Measurements from ENCODE around the gene DCST1.

DCST1 gene

GRCh38 chr1:155009742-155010141, 23.9 kb upstream of the DCST1 start:
- Histone ChIP-seq H3K4me2 (ENCODE audit: low read length) (no peak overlapping the region), H3K4me3 (ENCODE audit: low read length) (no peak overlapping the region), H3K27me3 (ENCODE audit: control insufficient read depth, insufficient read depth, low read length) (no peaks in the 10 kb centered on the region), H3K9me3 (replicated peaks; ENCODE audit: low read length) (no peaks in the 10 kb centered on the region), H3K9ac (ENCODE audit: low read depth, low read length) (no peak overlapping the region), H3K36me3 (ENCODE audit: insufficient read depth, low read length) (peaks cover 35% of the 10 kb centered on the region), H3K4me1 (ENCODE audit: control insufficient read depth, insufficient read depth, low read length) (peaks cover 49% of the 10 kb centered on the region)

GRCh38 chr1:155010211-155010918, 23.3 kb upstream of the DCST1 start:
- H3K4me1 ChIP-seq (ENCODE audit: control insufficient read depth, insufficient read depth, low read length), result peaks cover 42% of the 10 kb centered on the region
- H3K9ac ChIP-seq (ENCODE audit: low read depth, low read length), result no peak overlapping the region
- peaks cover 39% of the 10 kb centered on the region for H3K36me3 ChIP-seq (ENCODE audit: insufficient read depth, low read length)
- H3K4me3 ChIP-seq (ENCODE audit: low read length), result no peak overlapping the region
- no peaks in the 10 kb centered on the region for H3K9me3 ChIP-seq (replicated peaks; ENCODE audit: low read length)
- H3K4me2 ChIP-seq (ENCODE audit: low read length), result no peak overlapping the region
- H3K27me3 ChIP-seq (ENCODE audit: control insufficient read depth, insufficient read depth, low read length), result no peaks in the 10 kb centered on the region

GRCh38 chr1:155011004-155011416, 22.6 kb upstream of the DCST1 start:
- no peak overlapping the region for H3K4me3 ChIP-seq (ENCODE audit: low read length)
- peaks cover 36% of the 10 kb centered on the region for H3K4me1 ChIP-seq (ENCODE audit: control insufficient read depth, insufficient read depth, low read length)
- no peak overlapping the region for H3K4me2 ChIP-seq (ENCODE audit: low read length)
- peaks cover 41% of the 10 kb centered on the region for H3K36me3 ChIP-seq (ENCODE audit: insufficient read depth, low read length)
- H3K27me3 ChIP-seq (ENCODE audit: control insufficient read depth, insufficient read depth, low read length), result no peaks in the 10 kb centered on the region
- no peak overlapping the region for H3K9ac ChIP-seq (ENCODE audit: low read depth, low read length)
- no peaks in the 10 kb centered on the region for H3K9me3 ChIP-seq (replicated peaks; ENCODE audit: low read length)

GRCh38 chr1:155011437-155012025, 22.1 kb upstream of the DCST1 start:
- H3K9ac ChIP-seq (ENCODE audit: low read depth, low read length), result no peak overlapping the region
- no peak overlapping the region for H3K4me3 ChIP-seq (ENCODE audit: low read length)
- no peaks in the 10 kb centered on the region for H3K9me3 ChIP-seq (replicated peaks; ENCODE audit: low read length)
- no peaks in the 10 kb centered on the region for H3K27me3 ChIP-seq (ENCODE audit: control insufficient read depth, insufficient read depth, low read length)
- H3K4me1 ChIP-seq (ENCODE audit: control insufficient read depth, insufficient read depth, low read length), result peaks cover 31% of the 10 kb centered on the region
- H3K4me2 ChIP-seq (ENCODE audit: low read length), result no peak overlapping the region
- H3K36me3 ChIP-seq (ENCODE audit: insufficient read depth, low read length), result peaks cover 42% of the 10 kb centered on the region

GRCh38 chr1:155012026-155012546, 21.5 kb upstream of the DCST1 start:
- Histone ChIP-seq H3K27me3 (ENCODE audit: control insufficient read depth, insufficient read depth, low read length) (no peaks in the 10 kb centered on the region), H3K4me2 (ENCODE audit: low read length) (no peak overlapping the region), H3K9me3 (replicated peaks; ENCODE audit: low read length) (no peaks in the 10 kb centered on the region), H3K4me1 (ENCODE audit: control insufficient read depth, insufficient read depth, low read length) (peaks cover 30% of the 10 kb centered on the region), H3K36me3 (ENCODE audit: insufficient read depth, low read length) (peaks cover 41% of the 10 kb centered on the region), H3K9ac (ENCODE audit: low read depth, low read length) (no peak overlapping the region), H3K4me3 (ENCODE audit: low read length) (no peak overlapping the region)

- Histone ChIP-seq H3K4me2 (ENCODE audit: low read length) (no peak overlapping the region), H3K9ac (ENCODE audit: low read depth, low read length) (no peak overlapping the region), H3K4me1 (ENCODE audit: control insufficient read depth, insufficient read depth, low read length) (peaks cover 30% of the 10 kb centered on the region), H3K27me3 (ENCODE audit: control insufficient read depth, insufficient read depth, low read length) (no peaks in the 10 kb centered on the region), H3K36me3 (ENCODE audit: insufficient read depth, low read length) (peaks cover 39% of the 10 kb centered on the region), H3K9me3 (replicated peaks; ENCODE audit: low read length) (no peaks in the 10 kb centered on the region), H3K4me3 (ENCODE audit: low read length) (no peak overlapping the region)
Observed at GRCh38 chr1:155012776-155013602, 20.6 kb upstream of the DCST1 start.

GRCh38 chr1:155013632-155014031, 20.0 kb upstream of the DCST1 start:
- Histone ChIP-seq H3K4me3 (ENCODE audit: low read length) (no peak overlapping the region), H3K36me3 (ENCODE audit: insufficient read depth, low read length) (peaks cover 42% of the 10 kb centered on the region), H3K9me3 (replicated peaks; ENCODE audit: low read length) (no peaks in the 10 kb centered on the region), H3K4me2 (ENCODE audit: low read length) (no peak overlapping the region), H3K9ac (ENCODE audit: low read depth, low read length) (no peak overlapping the region), H3K4me1 (ENCODE audit: control insufficient read depth, insufficient read depth, low read length) (peaks cover 28% of the 10 kb centered on the region), H3K27me3 (ENCODE audit: control insufficient read depth, insufficient read depth, low read length) (no peaks in the 10 kb centered on the region)

- Histone ChIP-seq H3K36me3 (ENCODE audit: insufficient read depth, low read length) (peaks cover 39% of the 10 kb centered on the region), H3K9ac (ENCODE audit: low read depth, low read length) (no peak overlapping the region), H3K4me3 (ENCODE audit: low read length) (no peak overlapping the region), H3K9me3 (replicated peaks; ENCODE audit: low read length) (no peaks in the 10 kb centered on the region), H3K4me2 (ENCODE audit: low read length) (no peak overlapping the region), H3K4me1 (ENCODE audit: control insufficient read depth, insufficient read depth, low read length) (peaks cover 35% of the 10 kb centered on the region), H3K27me3 (ENCODE audit: control insufficient read depth, insufficient read depth, low read length) (no peaks in the 10 kb centered on the region)
Observed at GRCh38 chr1:155014709-155015508, 18.7 kb upstream of the DCST1 start.

GRCh38 chr1:155015527-155016230, 17.9 kb upstream of the DCST1 start:
- no peak overlapping the region for H3K4me3 ChIP-seq (ENCODE audit: low read length)
- H3K27me3 ChIP-seq (ENCODE audit: control insufficient read depth, insufficient read depth, low read length), result no peaks in the 10 kb centered on the region
- H3K4me1 ChIP-seq (ENCODE audit: control insufficient read depth, insufficient read depth, low read length), result peaks cover 35% of the 10 kb centered on the region
- H3K9ac ChIP-seq (ENCODE audit: low read depth, low read length), result no peak overlapping the region
- peaks cover 36% of the 10 kb centered on the region for H3K36me3 ChIP-seq (ENCODE audit: insufficient read depth, low read length)
- H3K9me3 ChIP-seq (replicated peaks; ENCODE audit: low read length), result no peaks in the 10 kb centered on the region
- H3K4me2 ChIP-seq (ENCODE audit: low read length), result no peak overlapping the region

- no peaks in the 10 kb centered on the region for H3K27me3 ChIP-seq (ENCODE audit: control insufficient read depth, insufficient read depth, low read length)
- no peak overlapping the region for H3K9ac ChIP-seq (ENCODE audit: low read depth, low read length)
- H3K36me3 ChIP-seq (ENCODE audit: insufficient read depth, low read length), result peaks cover 36% of the 10 kb centered on the region
- no peak overlapping the region for H3K4me3 ChIP-seq (ENCODE audit: low read length)
- H3K9me3 ChIP-seq (replicated peaks; ENCODE audit: low read length), result no peaks in the 10 kb centered on the region
- no peak overlapping the region for H3K4me2 ChIP-seq (ENCODE audit: low read length)
- H3K4me1 ChIP-seq (ENCODE audit: control insufficient read depth, insufficient read depth, low read length), result peaks cover 35% of the 10 kb centered on the region
Observed at GRCh38 chr1:155016231-155016831, 17.3 kb upstream of the DCST1 start.

Data from skeletal muscle satellite cell (primary cell).